ENCODE results near the gene BABAM2.
A peak's percentile ranks its signal among the peaks of the same experiment; 100 is the strongest.
"Not testable (repeated sequence)": the region's sequence is repeated elsewhere in the genome, so short reads cannot be mapped to it uniquely, and the experiment has no call there.

Gene BABAM2

DNA sequence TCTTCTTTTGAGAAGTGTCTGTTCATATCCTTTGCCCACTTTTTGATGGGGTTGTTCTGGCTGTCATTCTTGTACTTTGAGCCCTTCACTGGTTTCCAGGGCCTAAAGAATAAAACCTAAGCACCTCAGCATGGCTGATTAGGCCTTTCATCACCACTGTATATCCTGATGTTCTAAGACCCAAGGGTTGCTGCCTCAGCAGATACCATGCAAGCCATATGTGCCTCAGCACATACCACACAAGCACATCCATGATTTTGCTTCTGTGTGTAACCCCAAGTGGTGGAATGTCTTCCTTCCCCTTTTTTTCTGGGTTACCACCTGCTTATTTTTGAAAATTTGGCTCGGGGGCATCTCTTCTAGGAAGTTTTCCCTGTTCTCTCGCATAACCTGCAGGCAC is 11.7 kb upstream of the BABAM2 start:
- no peak for DNase-seq (ENCODE audit: low spot score)

GRCh38 chr2:27881815-27882583 is 8.5 kb upstream of the BABAM2 start:
- DNase-seq (ENCODE audit: low spot score): not testable (repeated sequence)

- not testable (repeated sequence) for DNase-seq (ENCODE audit: low spot score)
These were observed 8.0 kb upstream of the BABAM2 start for GRCh38 chr2:27882584-27882922.

- no peak for DNase-seq (ENCODE audit: low spot score)
These were observed 5.9 kb upstream of the BABAM2 start for GRCh38 chr2:27884601-27885000.

DNA sequence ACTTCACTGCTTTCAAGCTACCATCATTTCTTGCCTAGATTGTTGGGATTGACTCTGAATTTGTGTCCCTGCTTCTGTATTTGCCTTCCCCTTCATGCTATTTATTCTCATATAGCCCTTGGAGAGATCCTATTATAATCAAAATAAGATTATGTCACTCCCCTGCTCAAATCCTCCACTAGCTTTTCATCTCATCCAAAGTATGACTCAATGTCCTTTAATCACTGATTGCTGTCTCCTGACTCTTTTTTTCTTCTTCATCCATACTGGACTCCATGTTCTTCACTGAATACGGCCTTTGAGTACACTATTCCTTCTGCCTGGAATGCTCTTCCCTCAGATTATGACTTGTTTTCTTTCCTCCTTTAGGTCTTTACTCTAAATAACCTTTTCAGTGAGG is 5.3 kb upstream of the BABAM2 start:
- no peak for DNase-seq (ENCODE audit: low spot score)

DNA sequence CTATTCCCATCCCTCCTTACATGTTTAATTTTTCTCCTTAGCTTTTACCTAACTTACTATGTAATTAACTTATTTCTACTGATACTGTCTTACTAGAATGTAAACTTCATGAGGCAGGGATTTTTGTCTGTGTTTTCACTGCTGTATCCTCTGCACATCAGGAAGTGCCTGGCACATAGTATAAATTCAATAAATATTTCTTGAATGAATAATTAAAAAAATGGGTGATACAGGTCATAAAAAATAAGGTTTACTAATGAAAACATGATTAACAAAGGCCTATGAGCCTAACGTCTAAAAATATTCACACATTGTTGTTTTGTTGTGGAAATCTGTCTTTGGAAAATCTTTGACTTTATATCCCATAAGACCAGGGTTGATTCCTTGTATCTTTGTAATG is 4.9 kb upstream of the BABAM2 start:
- no peak for DNase-seq (ENCODE audit: low spot score)

DNA sequence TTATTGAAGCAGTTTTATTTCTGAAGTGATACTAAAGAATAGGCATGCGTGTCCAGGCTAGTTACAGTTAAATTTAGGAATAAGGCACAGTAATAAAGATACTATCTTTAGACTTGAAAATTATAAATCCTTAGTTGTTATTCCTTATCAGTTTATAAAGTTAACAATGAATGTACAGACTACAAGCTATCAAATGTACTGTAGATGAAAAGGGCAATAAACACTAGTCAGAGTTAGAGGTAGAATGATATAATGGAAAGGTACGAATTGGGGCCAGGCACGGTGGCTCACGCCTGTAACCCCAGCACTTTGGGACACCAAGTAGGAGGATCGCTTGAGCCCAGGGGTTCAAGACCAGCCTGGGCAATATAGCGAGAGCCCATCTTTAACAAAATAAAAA is 4.2 kb upstream of the BABAM2 start:
- DNase-seq (ENCODE audit: low spot score): no peak

DNA sequence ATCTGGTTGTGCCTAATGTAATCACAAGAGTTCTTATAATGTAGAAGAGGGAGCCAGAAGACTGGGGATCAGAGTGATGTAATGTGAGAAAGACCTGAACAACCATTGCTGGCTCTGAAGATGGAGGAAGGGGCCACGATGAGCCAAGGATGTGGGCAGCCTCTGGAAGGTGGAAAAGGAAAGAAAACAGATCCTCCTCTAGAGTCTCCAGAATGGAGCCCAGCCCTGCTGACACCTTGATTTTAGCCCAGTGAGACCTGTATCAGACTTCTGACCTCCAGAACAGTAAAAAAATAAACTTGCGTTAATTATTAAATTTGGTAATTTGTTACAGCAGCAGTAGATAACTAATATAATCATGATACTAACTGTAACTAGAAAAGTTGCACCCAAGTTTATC is 3.4 kb upstream of the BABAM2 start:
- no peak for DNase-seq (ENCODE audit: low spot score)

DNA sequence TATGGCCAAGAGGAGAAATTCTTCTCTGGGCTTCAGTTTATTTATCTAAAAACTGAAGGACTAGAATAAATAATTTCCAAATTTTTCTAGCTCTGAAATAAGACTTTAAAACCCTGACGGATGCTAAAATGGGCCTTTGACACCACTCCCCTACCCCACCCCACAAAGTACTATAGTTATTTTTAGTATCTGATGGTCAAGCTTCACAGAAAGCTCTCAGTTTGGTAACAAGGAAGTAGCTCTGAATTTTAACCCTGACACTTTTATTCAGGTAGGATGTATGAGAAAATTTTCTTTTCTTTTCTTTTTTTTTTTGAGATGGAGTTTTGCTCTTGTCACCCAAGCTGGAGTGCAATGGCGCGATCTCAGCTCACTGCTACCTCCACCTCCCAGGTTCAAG is 2.7 kb upstream of the BABAM2 start:
- no peak for DNase-seq (ENCODE audit: low spot score)

- no peak for DNase-seq (ENCODE audit: low spot score)
These were observed 1.7 kb upstream of the BABAM2 start for GRCh38 chr2:27888790-27889189.

DNA sequence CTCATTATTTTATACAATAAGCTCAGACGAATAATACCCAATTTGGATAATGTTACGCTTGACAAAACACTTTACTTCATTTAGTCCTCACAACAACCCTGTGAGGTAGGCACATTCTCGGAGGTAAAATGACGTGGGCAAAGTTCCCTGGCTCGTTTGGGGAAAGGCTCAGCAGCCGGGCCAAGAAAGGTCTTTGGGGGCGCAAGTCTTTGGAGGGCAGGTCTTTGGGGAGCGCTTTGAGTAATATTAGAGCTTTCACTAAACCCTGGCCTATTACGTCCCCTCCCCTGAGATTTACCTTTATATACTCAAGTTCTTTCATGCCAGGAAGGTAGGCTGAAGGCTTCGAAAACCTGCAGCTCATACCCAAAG is 769 bp upstream of the BABAM2 start:
- no peak for DNase-seq (ENCODE audit: low spot score)

DNA sequence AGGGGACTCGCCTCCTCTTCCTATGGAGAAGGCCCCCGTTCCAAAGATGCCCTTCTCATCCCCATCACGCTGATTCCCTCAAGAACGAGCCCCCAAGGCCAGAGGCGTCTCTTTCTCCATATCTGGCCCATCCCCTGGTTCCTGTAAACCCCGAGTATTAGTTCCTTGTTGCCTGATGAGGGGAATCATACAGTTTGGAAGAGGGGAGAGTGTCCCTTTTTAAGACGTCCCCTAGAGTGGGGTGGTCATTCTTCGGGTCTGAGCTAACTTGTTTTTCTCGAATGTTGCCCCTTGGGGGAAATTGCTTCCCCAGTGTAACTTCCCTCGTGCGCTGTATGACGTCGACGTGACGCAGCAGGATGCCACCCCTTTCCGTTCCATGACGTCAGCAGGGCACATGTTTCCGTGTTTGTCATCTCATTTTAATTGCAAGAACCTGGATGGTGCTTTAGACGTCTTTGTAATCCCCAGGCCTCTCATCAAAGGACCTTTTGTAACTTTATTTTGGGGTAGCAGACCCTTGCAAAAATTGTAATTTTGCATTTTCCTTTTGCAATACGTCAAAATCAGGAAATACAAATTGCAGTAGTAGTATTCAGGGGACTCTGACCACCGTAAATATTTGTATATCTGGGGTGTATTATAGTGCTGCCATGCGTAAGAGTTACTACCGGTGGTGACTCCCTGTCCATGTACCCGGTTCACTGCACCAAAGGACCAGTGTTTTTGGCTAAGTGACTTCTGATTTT is 569 bp downstream of the BABAM2 start:
- DNase-seq (ENCODE audit: low spot score): peak; percentile 67

- no peak for DNase-seq (ENCODE audit: low spot score)
These were observed 1.2 kb downstream of the BABAM2 start for GRCh38 chr2:27891673-27892105.

GRCh38 chr2:27893006-27893405 is 2.5 kb downstream of the BABAM2 start:
- DNase-seq (ENCODE audit: low spot score): no peak

GRCh38 chr2:27897717-27898116 is 7.2 kb downstream of the BABAM2 start:
- no peak for DNase-seq (ENCODE audit: low spot score)

- DNase-seq (ENCODE audit: low spot score): peak; percentile 72
These were observed 10.7 kb downstream of the BABAM2 start for GRCh38 chr2:27901234-27901633.

GRCh38 chr2:27902098-27902497 is 11.6 kb downstream of the BABAM2 start:
- no peak for DNase-seq (ENCODE audit: low spot score)

GRCh38 chr2:27903018-27903417 is 12.5 kb downstream of the BABAM2 start:
- no peak for DNase-seq (ENCODE audit: low spot score)

DNA sequence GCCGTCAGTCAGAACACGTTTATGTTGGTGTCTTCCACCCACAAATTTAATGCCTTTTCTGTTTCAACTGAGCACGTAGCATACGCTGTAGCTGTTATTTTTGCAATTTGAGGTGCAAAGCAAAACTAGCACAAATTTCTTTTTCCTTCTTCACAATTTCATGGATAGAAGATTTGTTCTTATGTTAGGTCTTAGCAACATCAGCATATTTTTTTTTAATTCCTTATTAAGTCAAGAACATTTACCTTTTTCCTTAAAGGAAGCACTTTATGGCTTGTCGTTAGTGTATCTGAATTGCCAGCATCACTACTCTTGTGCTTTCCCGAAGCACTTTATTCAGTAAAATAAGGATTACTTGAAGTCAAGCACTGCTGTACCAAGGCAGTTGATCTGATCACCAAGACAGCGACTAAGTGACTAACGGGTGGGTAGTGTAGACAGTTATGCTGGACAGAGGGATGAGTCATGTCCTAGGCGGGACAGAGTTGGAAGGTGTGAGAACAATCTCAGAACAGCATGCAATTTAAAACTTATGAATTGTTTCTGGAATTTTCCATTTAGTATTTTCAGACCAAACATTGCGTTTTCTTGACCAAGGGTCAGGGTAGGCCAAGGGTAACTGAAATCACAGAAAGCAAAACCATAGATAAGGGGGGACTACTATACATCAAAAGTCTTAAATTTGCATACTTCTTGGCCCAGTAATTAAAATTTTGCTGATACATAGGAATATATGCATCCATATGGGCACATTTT is 13.3 kb downstream of the BABAM2 start:
- no peak for DNase-seq (ENCODE audit: low spot score)

- no peak for DNase-seq (ENCODE audit: low spot score)
These were observed 13.8 kb downstream of the BABAM2 start for GRCh38 chr2:27904405-27904665.

DNA sequence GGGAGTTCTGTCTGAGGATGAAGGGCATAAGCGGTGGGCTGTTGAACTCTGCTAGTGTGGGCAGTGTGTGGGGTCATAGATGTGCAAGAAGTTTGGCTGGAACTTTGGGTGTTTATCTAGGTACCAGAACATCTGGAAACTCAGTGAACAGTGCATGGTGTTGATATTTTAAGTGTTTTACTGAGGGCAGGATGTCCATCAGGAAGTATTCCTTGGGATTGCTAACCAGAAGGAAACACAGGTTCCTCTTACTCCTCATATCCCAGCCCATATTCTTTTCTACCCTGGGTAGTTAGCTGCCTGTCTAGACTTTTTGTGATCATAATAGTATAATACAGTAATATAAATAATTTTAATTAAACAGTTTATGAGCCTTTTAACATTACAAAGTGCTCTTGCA is 15.5 kb downstream of the BABAM2 start:
- DNase-seq (ENCODE audit: low spot score): no peak

DNA sequence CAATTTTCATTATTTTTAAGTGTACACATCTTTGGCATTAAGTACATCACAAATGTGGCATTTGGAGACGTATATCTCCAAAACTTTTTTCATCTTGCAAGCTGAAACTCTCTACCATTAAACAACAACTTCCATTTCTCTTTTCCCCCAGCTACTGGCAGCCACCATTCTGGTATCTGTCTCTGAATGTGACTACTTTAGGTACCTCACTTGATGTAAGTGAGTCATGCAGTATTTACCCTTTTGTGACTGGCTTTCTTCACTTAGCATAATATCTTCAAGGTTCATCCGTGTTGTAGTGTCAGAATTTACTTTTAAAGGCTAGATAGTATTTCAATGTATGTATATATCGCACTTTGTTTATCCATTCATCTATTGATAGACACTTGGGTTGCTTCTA is 17.0 kb downstream of the BABAM2 start:
- no peak for DNase-seq (ENCODE audit: low spot score)

DNA sequence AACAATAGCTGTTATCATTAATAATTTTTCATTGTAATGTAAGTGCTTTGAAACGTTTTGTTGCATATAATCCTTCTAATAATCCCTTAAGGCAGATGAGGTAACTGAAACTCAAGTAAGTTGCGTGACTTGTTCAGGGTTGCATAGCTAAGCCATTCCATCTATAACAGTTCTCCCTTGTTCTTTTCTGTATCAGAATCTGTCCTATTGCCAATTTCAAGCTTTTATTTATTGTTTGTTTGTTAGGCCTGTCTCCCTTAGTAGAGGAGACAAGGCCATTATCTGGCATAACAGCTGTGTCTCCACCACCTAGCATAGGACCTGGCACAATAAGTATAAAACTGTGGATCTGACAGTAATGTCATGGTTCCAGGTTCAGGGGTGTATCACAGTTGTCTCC is 19.4 kb downstream of the BABAM2 start:
- DNase-seq (ENCODE audit: low spot score): no peak
